AG09319 (cell line): ENCODE data around the gene TSPAN15.

Experiments
- DNase-seq: peaks from one replicate; pipeline ENCODE4 v3.0.0-alpha.2; 2010; ENCODE audit warnings: low read depth; ENCODE audit errors: extremely low read depth
- CTCF ChIP-seq: IDR thresholded peaks from 2 replicates; pipeline ENCODE4 v1.5.1; 2011; ENCODE audit warnings: low read depth, mild to moderate bottlenecking, inconsistent platforms, low read length, moderate library complexity

Gene TSPAN15

GRCh38 chr10:69497611-69498390 lies 46.5 kb downstream of the TSPAN15 start:
- no peak for TF ChIP-seq CTCF

GRCh38 chr10:69498711-69499471 lies 47.6 kb downstream of the TSPAN15 start:
- DNase-seq, result no peak
- no peak for TF ChIP-seq CTCF

More at GRCh38 chr10:69497611-69498390, 46.5 kb downstream of the TSPAN15 start:
- DNase-seq, result no peak

GRCh38 chr10:69499726-69500689 lies 48.7 kb downstream of the TSPAN15 start:
- no peak for TF ChIP-seq CTCF

GRCh38 chr10:69500864-69501468 lies 49.7 kb downstream of the TSPAN15 start:
- no peak for DNase-seq
- TF ChIP-seq CTCF, result no peak

More at GRCh38 chr10:69499726-69500689, 48.7 kb downstream of the TSPAN15 start:
- DNase-seq, result no peak

- no peak for DNase-seq
- TF ChIP-seq CTCF, result no peak
Measured at GRCh38 chr10:69501657-69502056, 50.4 kb downstream of the TSPAN15 start.

- no peak for DNase-seq
- no peak for TF ChIP-seq CTCF
Measured at GRCh38 chr10:69502589-69502988, 51.3 kb downstream of the TSPAN15 start.
